BLaER1 (cell line): Measurements from ENCODE around the gene MAP3K9.

Source experiments
- H3K27ac ChIP-seq: shearing (Covaris generic); formaldehyde crosslinking; 2 replicates; pipeline ENCODE4 v1.8.1; 2022
- H3K27me3 ChIP-seq: shearing (Covaris generic); formaldehyde crosslinking; 2 replicates; pipeline ENCODE4 v1.8.1; 2022
- H3K36me3 ChIP-seq: shearing (Covaris generic); formaldehyde crosslinking; 2 replicates; pipeline ENCODE4 v1.8.1; 2022
- H3K4me1 ChIP-seq: shearing (Covaris generic); formaldehyde crosslinking; 2 replicates; pipeline ENCODE4 v1.8.1; 2022
- H3K4me2 ChIP-seq: shearing (Covaris generic); formaldehyde crosslinking; 2 replicates; pipeline ENCODE4 v1.8.1; 2022
- H3K4me3 ChIP-seq: shearing (Covaris generic); formaldehyde crosslinking; 2 replicates; pipeline ENCODE4 v1.8.1; 2022
- H3K9ac ChIP-seq: shearing (Covaris generic); formaldehyde crosslinking; 2 replicates; pipeline ENCODE4 v1.8.1; 2022
- H3K9me3 ChIP-seq: shearing (Covaris generic); formaldehyde crosslinking; 2 replicates; pipeline ENCODE4 v1.8.1; 2022
- H4K20me1 ChIP-seq: shearing (Covaris generic); formaldehyde crosslinking; 2 replicates; pipeline ENCODE4 v1.8.1; 2022
- Cebpa-rat ChIP-seq: shearing (Covaris generic); IDR thresholded peaks from 2 replicates; pipeline ENCODE4 v1.8.1; 2022

The MAP3K9 gene

GRCh38 chr14:70702161-70702560 lies 107.2 kb downstream of the MAP3K9 start:
- no peaks in the 10 kb centered on the region for H3K9me3 ChIP-seq
- peaks cover 21% of the 10 kb centered on the region for H3K4me1 ChIP-seq
- H3K4me3 ChIP-seq = no peak overlapping the region
- no peak overlapping the region for H3K27ac ChIP-seq
- no peak overlapping the region; the same call in 1 of the 2 replicates for H3K4me2 ChIP-seq
- H3K36me3 ChIP-seq = no peaks in the 10 kb centered on the region
- H3K27me3 ChIP-seq = no peaks in the 10 kb centered on the region
- no peak for TF ChIP-seq Cebpa-rat
- no peak overlapping the region for H3K9ac ChIP-seq
- H4K20me1 ChIP-seq = no peaks in the 10 kb centered on the region

GRCh38 chr14:70701610-70702009 lies 107.7 kb downstream of the MAP3K9 start:
- Histone ChIP-seq H3K4me1 (peaks cover 16% of the 10 kb centered on the region; the same call in 1 of the 2 replicates), H4K20me1 (no peaks in the 10 kb centered on the region), H3K9me3 (no peaks in the 10 kb centered on the region), H3K9ac (no peak overlapping the region), H3K4me2 (no peak overlapping the region; the same call in 1 of the 2 replicates), H3K36me3 (no peaks in the 10 kb centered on the region), H3K27ac (no peak overlapping the region), H3K27me3 (no peaks in the 10 kb centered on the region), H3K4me3 (no peak overlapping the region)
- no peak for TF ChIP-seq Cebpa-rat

- Histone ChIP-seq H3K27me3 (no peaks in the 10 kb centered on the region), H3K4me3 (no peak overlapping the region), H3K4me2 (no peak overlapping the region), H3K9ac (no peak overlapping the region), H3K9me3 (no peaks in the 10 kb centered on the region), H4K20me1 (no peaks in the 10 kb centered on the region), H3K27ac (no peak overlapping the region), H3K36me3 (no peaks in the 10 kb centered on the region), H3K4me1 (peaks cover 14% of the 10 kb centered on the region; the same call in 1 of the 2 replicates)
- TF ChIP-seq Cebpa-rat = no peak
Observed at GRCh38 chr14:70700955-70701585, 108.2 kb downstream of the MAP3K9 start.

- Histone ChIP-seq H3K36me3 (no peaks in the 10 kb centered on the region), H3K27me3 (no peaks in the 10 kb centered on the region), H3K4me2 (no peak overlapping the region), H3K9ac (no peak overlapping the region), H4K20me1 (no peaks in the 10 kb centered on the region), H3K9me3 (no peaks in the 10 kb centered on the region), H3K27ac (no peak overlapping the region), H3K4me3 (no peak overlapping the region), H3K4me1 (0 out of 2 replicates have a peak, but pooled peaks cover 9% of the 10 kb centered on the region)
- TF ChIP-seq Cebpa-rat = no peak
Observed at GRCh38 chr14:70699646-70700045, 109.7 kb downstream of the MAP3K9 start.

- TF ChIP-seq Cebpa-rat = no peak
- no peak overlapping the region for H3K4me3 ChIP-seq
- H3K27me3 ChIP-seq = no peaks in the 10 kb centered on the region
- H3K4me1 ChIP-seq = 0 out of 2 replicates have a peak, but pooled peaks cover 9% of the 10 kb centered on the region
- H3K36me3 ChIP-seq = no peaks in the 10 kb centered on the region
- no peak overlapping the region for H3K27ac ChIP-seq
- H3K9ac ChIP-seq = no peak overlapping the region
- H3K9me3 ChIP-seq = no peaks in the 10 kb centered on the region
- no peaks in the 10 kb centered on the region for H4K20me1 ChIP-seq
- H3K4me2 ChIP-seq = no peak overlapping the region
Observed at GRCh38 chr14:70698288-70698687, 111.0 kb downstream of the MAP3K9 start.

- H3K9ac ChIP-seq = no peak overlapping the region
- H3K27me3 ChIP-seq = no peaks in the 10 kb centered on the region
- H3K4me1 ChIP-seq = 0 out of 2 replicates have a peak, but pooled peaks cover 9% of the 10 kb centered on the region
- no peak overlapping the region for H3K4me3 ChIP-seq
- H4K20me1 ChIP-seq = no peaks in the 10 kb centered on the region
- no peaks in the 10 kb centered on the region for H3K9me3 ChIP-seq
- no peak overlapping the region for H3K4me2 ChIP-seq
- H3K27ac ChIP-seq = no peak overlapping the region
- H3K36me3 ChIP-seq = no peaks in the 10 kb centered on the region
- TF ChIP-seq Cebpa-rat = no peak
Observed at GRCh38 chr14:70697701-70698100, 111.6 kb downstream of the MAP3K9 start.

GRCh38 chr14:70696026-70696425 lies 113.3 kb downstream of the MAP3K9 start:
- TF ChIP-seq Cebpa-rat = no peak
- H3K27ac ChIP-seq = no peak overlapping the region
- H3K4me3 ChIP-seq = no peak overlapping the region
- no peaks in the 10 kb centered on the region for H4K20me1 ChIP-seq
- no peak overlapping the region for H3K9ac ChIP-seq
- no peaks in the 10 kb centered on the region for H3K9me3 ChIP-seq
- no peaks in the 10 kb centered on the region for H3K27me3 ChIP-seq
- H3K36me3 ChIP-seq = no peaks in the 10 kb centered on the region
- no peaks in the 10 kb centered on the region for H3K4me1 ChIP-seq
- no peak overlapping the region for H3K4me2 ChIP-seq

GRCh38 chr14:70692210-70692609 lies 117.1 kb downstream of the MAP3K9 start:
- Histone ChIP-seq H3K9me3 (no peaks in the 10 kb centered on the region), H3K4me1 (no peaks in the 10 kb centered on the region), H3K27ac (no peak overlapping the region), H3K9ac (no peak overlapping the region), H3K27me3 (no peaks in the 10 kb centered on the region), H3K4me2 (no peak overlapping the region), H3K36me3 (no peaks in the 10 kb centered on the region), H3K4me3 (no peak overlapping the region), H4K20me1 (no peaks in the 10 kb centered on the region)
- TF ChIP-seq Cebpa-rat = no peak

- H3K9ac ChIP-seq = no peak overlapping the region
- H3K4me2 ChIP-seq = no peak overlapping the region
- H4K20me1 ChIP-seq = no peaks in the 10 kb centered on the region
- TF ChIP-seq Cebpa-rat = no peak
- no peaks in the 10 kb centered on the region for H3K9me3 ChIP-seq
- no peaks in the 10 kb centered on the region for H3K36me3 ChIP-seq
- H3K27me3 ChIP-seq = no peaks in the 10 kb centered on the region
- H3K27ac ChIP-seq = no peak overlapping the region
- no peaks in the 10 kb centered on the region for H3K4me1 ChIP-seq
- no peak overlapping the region for H3K4me3 ChIP-seq
Observed at GRCh38 chr14:70685474-70686197, 123.7 kb downstream of the MAP3K9 start.

- no peak overlapping the region for H3K4me3 ChIP-seq
- no peaks in the 10 kb centered on the region for H3K4me1 ChIP-seq
- no peaks in the 10 kb centered on the region for H4K20me1 ChIP-seq
- H3K27me3 ChIP-seq = no peaks in the 10 kb centered on the region
- H3K9ac ChIP-seq = no peak overlapping the region
- no peaks in the 10 kb centered on the region for H3K36me3 ChIP-seq
- TF ChIP-seq Cebpa-rat = no peak
- H3K4me2 ChIP-seq = no peak overlapping the region
- no peaks in the 10 kb centered on the region for H3K9me3 ChIP-seq
- H3K27ac ChIP-seq = no peak overlapping the region
Observed at GRCh38 chr14:70683983-70684382, 125.3 kb downstream of the MAP3K9 start.
